Peyer's patch (tissue), 4 donors: ENCODE results near the gene SRGAP1.

Experiments
- CTCF ChIP-seq, 6 experiments: fragments of 450-650 bp in 4 of 6; fragments of 200-600 bp in 2 of 6; sonication (generic) in 1 of 6; IDR thresholded peaks; one replicate each; pipeline ENCODE4 v1.5.1; 2017 to 2019; ENCODE audit warnings: antibody characterized with exemption in 6 of 6, mild to moderate bottlenecking in 3 of 6, moderate library complexity in 1 of 6
- POLR2A ChIP-seq, 2 donors: fragments of 450-650 bp; IDR thresholded peaks; one replicate each; pipeline ENCODE4 v1.5.1; 2017; ENCODE audit warnings: antibody characterized with exemption in 2 of 2, mild to moderate bottlenecking in 2 of 2, moderate library complexity in 2 of 2

GRCh38 chr12:64063121-64063520 is 218.6 kb downstream of the SRGAP1 start:
- no peak for TF ChIP-seq CTCF (IDR thresholded peaks at IDR 0.05)
- TF ChIP-seq POLR2A (IDR thresholded peaks at IDR 0.05) = no peak
